ENCODE results near the gene SH2B2.

SH2B2 gene

GRCh38 chr7:102266541-102266940, 20.1 kb upstream of the SH2B2 start:
- no peak for DNase-seq (ENCODE audit: low read depth, low spot score)

GRCh38 chr7:102268635-102269034, 18.0 kb upstream of the SH2B2 start:
- DNase-seq (ENCODE audit: low read depth, low spot score): no peak

DNA sequence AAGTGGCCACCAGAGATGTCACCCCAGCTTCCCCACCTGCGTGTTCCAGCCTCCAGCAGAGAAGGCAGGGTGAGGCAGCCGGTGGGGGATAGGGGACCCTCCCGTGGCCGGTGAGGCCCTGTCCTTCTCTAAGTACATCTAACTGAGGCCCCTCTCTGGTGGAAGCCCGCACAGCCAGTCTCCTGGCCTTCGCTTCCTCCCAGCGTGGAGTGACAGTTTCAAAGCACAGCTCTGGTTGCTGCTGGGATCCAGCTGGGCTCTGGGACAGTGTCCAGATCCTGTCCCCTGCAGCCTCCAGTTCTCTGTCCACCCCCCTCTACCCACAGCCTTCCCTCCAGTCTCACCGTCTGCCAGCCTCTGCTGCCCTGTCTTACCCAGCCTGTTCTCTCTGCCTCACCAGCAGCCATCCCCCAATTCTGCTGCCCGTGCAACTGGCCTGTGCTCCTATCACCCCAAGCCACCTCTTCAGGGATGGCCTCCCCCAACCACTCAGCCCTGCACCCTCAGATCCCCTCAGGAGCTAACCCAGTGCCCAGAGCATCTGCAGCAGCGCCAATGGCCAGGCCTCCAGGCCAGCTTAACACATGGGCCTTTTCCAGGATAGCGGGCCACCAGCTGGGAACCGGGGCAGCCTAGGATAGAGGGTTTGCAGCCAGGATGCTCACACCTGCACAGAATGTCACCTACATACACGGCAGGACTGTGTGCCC, 16.3 kb upstream of the SH2B2 start:
- DNase-seq (ENCODE audit: low read depth, low spot score): no peak

DNA sequence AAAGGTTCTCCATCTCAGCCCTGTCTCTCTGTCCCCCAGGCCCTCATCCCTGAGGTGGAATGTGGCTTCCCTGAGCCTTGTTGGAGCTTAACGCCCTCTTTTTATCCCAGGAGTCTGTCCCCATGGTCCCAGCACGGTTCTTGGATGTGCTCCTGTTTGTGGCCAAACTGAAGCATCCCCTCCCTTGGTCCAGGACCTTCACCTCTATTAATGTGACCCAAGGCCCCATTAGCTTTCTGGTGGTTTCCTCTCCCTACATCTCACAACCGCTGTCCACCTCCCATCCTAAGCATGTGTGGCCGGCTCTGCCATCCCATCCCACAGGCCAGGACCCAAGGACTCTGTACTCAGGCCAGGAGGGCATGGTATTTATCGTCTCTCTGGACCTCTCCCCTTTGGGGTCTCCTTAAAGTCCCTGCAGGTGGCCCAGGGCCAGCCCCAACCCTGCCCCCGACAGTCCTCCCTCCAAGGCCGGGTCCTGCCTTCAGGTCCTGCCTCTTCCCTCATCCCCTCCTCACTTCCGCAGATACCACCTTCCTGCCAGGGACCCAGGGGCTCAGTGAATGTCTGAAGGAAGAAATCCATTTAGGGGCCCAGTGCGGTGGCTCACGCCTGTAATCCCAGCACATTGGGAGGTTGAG, 15.4 kb upstream of the SH2B2 start:
- no peak for DNase-seq (ENCODE audit: low read depth, low spot score)

- DNase-seq (ENCODE audit: low read depth, low spot score): peak; percentile 52
These were observed 14.4 kb upstream of the SH2B2 start for GRCh38 chr7:102272075-102272916.

GRCh38 chr7:102272917-102273748, 13.5 kb upstream of the SH2B2 start:
- DNase-seq (ENCODE audit: low read depth, low spot score): no peak

- DNase-seq (ENCODE audit: low read depth, low spot score): no peak
These were observed 12.6 kb upstream of the SH2B2 start for GRCh38 chr7:102273749-102274712.

DNA sequence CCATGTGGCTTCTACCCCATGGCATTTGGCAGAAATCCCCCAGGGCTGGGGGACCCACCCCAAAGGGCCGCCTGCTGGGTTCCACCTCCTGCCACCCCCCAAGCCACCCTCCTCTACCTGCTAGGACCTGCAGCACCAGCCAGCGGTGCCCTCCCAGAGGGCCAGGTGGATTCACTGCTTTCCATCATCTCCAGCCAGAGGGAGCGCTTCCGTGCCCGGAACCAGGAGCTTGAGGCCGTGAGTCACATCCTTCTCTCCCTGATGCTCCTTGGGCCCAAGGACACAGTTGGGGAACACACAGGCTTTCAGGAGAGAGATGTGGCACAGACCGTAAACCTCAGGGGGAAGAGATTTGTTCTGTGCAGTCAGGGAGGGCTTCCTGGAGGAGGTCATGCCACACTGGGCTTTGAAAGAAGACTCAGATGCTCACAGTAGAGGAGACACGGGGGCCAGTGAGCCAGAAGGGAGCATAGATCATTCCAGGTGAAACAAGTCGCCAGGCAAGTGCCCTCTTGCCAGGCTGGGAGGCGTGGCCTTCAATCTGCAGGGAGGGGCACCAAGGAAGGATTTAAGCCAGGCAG, 11.5 kb upstream of the SH2B2 start:
- no peak for DNase-seq (ENCODE audit: low read depth, low spot score)

GRCh38 chr7:102277901-102278300, 8.8 kb upstream of the SH2B2 start:
- DNase-seq (ENCODE audit: low read depth, low spot score): no peak

GRCh38 chr7:102279537-102280400, 6.9 kb upstream of the SH2B2 start:
- DNase-seq (ENCODE audit: low read depth, low spot score): peak; percentile 25

DNA sequence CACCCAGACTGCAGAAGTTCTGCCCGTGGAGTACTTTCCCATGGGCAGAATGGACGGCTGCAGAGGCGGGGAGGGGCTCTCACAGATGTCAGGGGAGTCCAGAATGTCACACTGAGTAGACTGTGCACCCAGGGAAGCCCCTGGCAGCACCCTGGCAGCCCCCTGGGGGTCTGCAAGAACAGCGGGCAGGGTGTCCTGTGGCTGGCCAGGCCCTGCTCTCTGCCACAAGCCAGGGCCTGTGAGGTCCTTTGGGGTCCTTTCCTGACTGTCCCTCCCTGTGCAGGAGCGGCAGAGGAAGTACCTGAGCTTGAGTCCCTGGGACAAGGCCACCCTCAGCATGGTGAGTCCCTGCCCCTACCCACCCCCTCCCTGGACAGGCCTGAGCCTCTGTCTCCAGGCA, 6.1 kb upstream of the SH2B2 start:
- DNase-seq (ENCODE audit: low read depth, low spot score): no peak

DNA sequence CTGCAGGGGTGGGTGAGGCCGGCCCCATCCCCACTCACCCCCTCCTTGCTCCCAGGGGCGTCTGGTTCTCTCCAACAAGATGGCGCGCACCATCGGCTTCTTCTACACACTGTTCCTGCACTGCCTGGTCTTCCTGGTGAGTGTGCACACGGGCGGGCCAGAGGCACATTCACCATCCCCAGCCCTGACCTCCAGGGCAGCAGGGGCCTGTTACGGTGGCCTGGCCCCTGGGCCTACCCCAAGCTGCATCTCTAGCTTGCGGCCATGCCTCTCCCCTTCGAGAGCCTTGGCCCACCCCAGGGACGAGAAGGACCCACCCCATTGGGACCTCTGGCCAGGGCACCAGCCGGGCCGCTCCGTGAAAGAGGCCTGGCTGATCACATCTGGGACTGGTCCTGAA, 4.9 kb upstream of the SH2B2 start:
- DNase-seq (ENCODE audit: low read depth, low spot score): no peak

GRCh38 chr7:102282465-102283362, 4.0 kb upstream of the SH2B2 start:
- no peak for DNase-seq (ENCODE audit: low read depth, low spot score)

DNA sequence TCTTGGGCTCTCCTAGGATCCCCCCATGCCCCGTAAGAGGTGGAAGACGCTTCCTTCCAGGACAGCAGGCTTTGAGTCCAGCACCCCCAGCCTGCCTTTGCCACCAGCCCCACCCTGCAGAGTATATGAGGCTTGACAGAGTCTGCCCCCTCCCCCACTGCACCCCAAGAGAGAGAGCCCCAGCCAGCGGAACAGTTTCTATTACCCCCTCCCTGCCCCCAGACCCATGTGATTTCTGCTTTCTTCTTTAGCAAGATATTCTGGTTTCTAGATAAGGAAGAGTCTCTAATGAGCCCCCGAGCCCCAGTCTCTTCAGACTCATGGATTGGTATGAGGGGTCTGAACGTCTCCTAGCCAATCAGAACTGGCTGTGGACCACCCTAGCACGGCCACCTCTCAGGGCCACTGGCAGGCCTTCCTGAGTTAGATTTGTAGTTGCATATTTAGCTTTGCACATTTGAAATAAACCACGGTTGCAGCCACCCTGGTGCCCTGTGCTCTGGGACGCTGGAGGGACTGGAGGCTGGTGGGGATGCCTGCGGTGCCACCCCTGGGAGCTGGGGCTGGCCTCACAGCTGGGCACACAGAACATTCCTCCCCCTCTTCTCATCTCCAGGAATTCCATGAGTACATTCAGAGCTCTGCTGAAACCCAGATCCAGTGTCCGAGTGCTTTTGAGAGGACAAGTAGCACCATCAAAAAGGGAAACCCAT, 3.0 kb upstream of the SH2B2 start:
- DNase-seq (ENCODE audit: low read depth, low spot score): no peak

- DNase-seq (ENCODE audit: low read depth, low spot score): no peak
These were observed 2.3 kb upstream of the SH2B2 start for GRCh38 chr7:102284399-102284798.

- no peak for DNase-seq (ENCODE audit: low read depth, low spot score)
These were observed 1.7 kb upstream of the SH2B2 start for GRCh38 chr7:102284891-102285539.
